H1 (cell line): ENCODE measurements around the gene RASD2. TPM values are rescaled to one million over a fixed set of nuclear protein-coding genes. Genes with fewer than 3 reads are reported as not detected.

Experiments used
- CTCF ChIA-PET: fragments of 300-600 bp; sonication (Branson Sonifier 250); formaldehyde crosslinking; loops from one replicate; lab custom pipeline; 2021; ENCODE audit not compliant: partially characterized antibody; lab: Charles Lee
- POLR2A ChIA-PET: fragments of 300-600 bp; sonication (Branson Sonifier 250); formaldehyde crosslinking; loops from one replicate; lab custom pipeline; 2021; ENCODE audit warnings: inconsistent platforms; ENCODE audit not compliant: partially characterized antibody; lab: Charles Lee
- DNase-seq, 2 experiments: peaks; one replicate each; pipeline versions ENCODE4 v3.0.0 to v3.0.0-alpha.2; 2010 to 2022; ENCODE audit warnings: low spot score in 2 of 2, low read depth in 1 of 2, mixed read lengths in 1 of 2
- FAIRE-seq: peaks from 2 replicates; lab custom pipeline; 2011; peaks lifted over from hg19 to GRCh38; lab: Jason Lieb, UNC
- H2AFZ ChIP-seq: 2 replicates; pipeline ENCODE4 v1.8.1; 2012; ENCODE audit warnings: low read length, inconsistent platforms
- H2AK5ac ChIP-seq: 2 replicates; pipeline ENCODE4 v1.6.1; 2013; ENCODE audit warnings: low read depth, low read length
- H2BK120ac ChIP-seq: replicated peaks from 2 replicates; pipeline ENCODE3; 2013; ENCODE audit warnings: low read depth, low read length, inconsistent platforms
- H2BK12ac ChIP-seq: 2 replicates; pipeline ENCODE4 v1.6.1; 2013; ENCODE audit warnings: low read depth, low read length
- H2BK15ac ChIP-seq: 2 replicates; pipeline ENCODE4 v1.6.1; 2013; ENCODE audit warnings: low read length
- H2BK20ac ChIP-seq: 2 replicates; pipeline ENCODE4 v1.6.1; 2013; ENCODE audit warnings: low read length
- H2BK5ac ChIP-seq: 2 replicates; pipeline ENCODE4 v1.6.1; 2013; ENCODE audit warnings: low read depth, low read length
- H3K14ac ChIP-seq: 2 replicates; pipeline ENCODE4 v1.6.1; 2013; ENCODE audit warnings: inconsistent platforms; ENCODE audit not compliant: insufficient read length
- H3K18ac ChIP-seq: 2 replicates; pipeline ENCODE4 v1.6.1; 2013; ENCODE audit warnings: low read length; ENCODE audit errors: extremely low read depth
- H3K23ac ChIP-seq: 2 replicates; pipeline ENCODE4 v1.6.1; 2013; ENCODE audit warnings: inconsistent platforms; ENCODE audit not compliant: insufficient read length
- H3K23me2 ChIP-seq: 2 replicates; pipeline ENCODE4 v1.6.1; 2013; ENCODE audit warnings: low read depth, low read length
- H3K27ac ChIP-seq: 2 replicates; pipeline ENCODE4 v1.6.1; 2011; ENCODE audit warnings: low read depth, low read length, inconsistent platforms
- H3K27me3 ChIP-seq, 4 experiments: replicated peaks in 1 of 4; 1 replicate in 1 of 4; 2 replicates in 3 of 4; pipeline versions ENCODE4 v1.6.1 to v1.8.1; 2011 to 2013; ENCODE audit warnings: low read length in 3 of 4, mild to moderate bottlenecking in 3 of 4, inconsistent platforms in 2 of 4, mixed read lengths in 2 of 4, moderate library complexity in 1 of 4; ENCODE audit not compliant: control insufficient read depth in 3 of 4, insufficient read depth in 3 of 4; ENCODE audit errors: extremely low read depth in 1 of 4
- H3K36me3 ChIP-seq, 4 experiments: 2 replicates each; pipeline versions ENCODE4 v1.6.1 to v1.8.1; 2011 to 2013; ENCODE audit warnings: mild to moderate bottlenecking in 4 of 4, low read length in 3 of 4, moderate library complexity in 2 of 4, control low read depth in 1 of 4, inconsistent platforms in 1 of 4; ENCODE audit not compliant: insufficient read depth in 4 of 4, control insufficient read depth in 2 of 4
- H3K4ac ChIP-seq: replicated peaks from 2 replicates; pipeline ENCODE3; 2013; ENCODE audit warnings: low read length, low read depth, mixed read lengths, inconsistent platforms; ENCODE audit not compliant: insufficient read length
- H3K4me1 ChIP-seq, 4 experiments: replicated peaks in 1 of 4; 1 replicate in 1 of 4; 2 replicates in 3 of 4; pipeline versions ENCODE4 v1.6.1 to v1.8.1; 2011 to 2013; ENCODE audit warnings: low read length in 3 of 4, inconsistent platforms in 2 of 4, mixed read lengths in 1 of 4; ENCODE audit not compliant: insufficient read depth in 4 of 4, control insufficient read depth in 3 of 4
- H3K4me2 ChIP-seq, 2 experiments: 2 replicates each; pipeline versions ENCODE4 v1.6.1 to v1.8.1; 2011 to 2013; ENCODE audit warnings: low read depth in 2 of 2, low read length in 2 of 2, control low read depth in 1 of 2, inconsistent platforms in 1 of 2, mild to moderate bottlenecking in 1 of 2; ENCODE audit not compliant: insufficient read depth in 1 of 2
- H3K4me3 ChIP-seq, 4 experiments: fragments of 200-600, 300-600 bp in 1 of 4; sonication (generic), shearing (Covaris generic), sonication (Bioruptor Twin) in 1 of 4; 2 replicates each; pipeline versions ENCODE4 v1.5.1 to v1.8.1; 2011 to 2016; ENCODE audit warnings: low read length in 4 of 4, low read depth in 3 of 4, control low read depth in 2 of 4, inconsistent platforms in 2 of 4, mild to moderate bottlenecking in 2 of 4, mixed read lengths in 1 of 4, moderate library complexity in 1 of 4; ENCODE audit not compliant: insufficient read depth in 2 of 4; ENCODE audit errors: extremely low read depth in 1 of 4
- H3K56ac ChIP-seq: replicated peaks from 2 replicates; pipeline ENCODE3; 2013; ENCODE audit warnings: low read depth, mild to moderate bottlenecking, mixed read lengths, low read length, inconsistent platforms; ENCODE audit not compliant: insufficient read length
- H3K79me1 ChIP-seq: 2 replicates; pipeline ENCODE4 v1.6.1; 2013; ENCODE audit warnings: low read depth, low read length, control low read depth
- H3K79me2 ChIP-seq, 2 experiments: 2 replicates each; pipeline versions ENCODE4 v1.6.1 to v1.8.1; 2012 to 2013; ENCODE audit warnings: low read length in 2 of 2, mild to moderate bottlenecking in 2 of 2, inconsistent platforms in 1 of 2; ENCODE audit not compliant: insufficient read depth in 2 of 2, control insufficient read depth in 1 of 2
- H3K9ac ChIP-seq, 4 experiments: replicated peaks in 1 of 4; 1 replicate in 1 of 4; 2 replicates in 3 of 4; pipeline versions ENCODE4 v1.6.1 to v1.8.1; 2011 to 2013; ENCODE audit warnings: low read depth in 3 of 4, low read length in 3 of 4, control low read depth in 2 of 4, mild to moderate bottlenecking in 2 of 4, moderate library complexity in 2 of 4, inconsistent platforms in 1 of 4; ENCODE audit errors: extremely low read depth in 1 of 4
- H3K9me3 ChIP-seq, 2 experiments: 2 replicates each; pipeline versions ENCODE4 v1.6.1 to v1.8.1; 2012 to 2013; ENCODE audit warnings: mild to moderate bottlenecking in 2 of 2, moderate library complexity in 2 of 2, control low read depth in 1 of 2, inconsistent platforms in 1 of 2, low read depth in 1 of 2, low read length in 1 of 2, mixed read lengths in 1 of 2; ENCODE audit not compliant: insufficient read depth in 2 of 2
- H4K20me1 ChIP-seq, 2 experiments: replicated peaks in 1 of 2; 2 replicates each; pipeline versions ENCODE3 to v1.8.1; 2011 to 2013; ENCODE audit warnings: inconsistent platforms in 2 of 2, low read length in 2 of 2, mild to moderate bottlenecking in 1 of 2; ENCODE audit not compliant: insufficient read depth in 2 of 2, control insufficient read depth in 1 of 2
- H4K5ac ChIP-seq: 2 replicates; pipeline ENCODE4 v1.6.1; 2013; ENCODE audit warnings: low read length, low read depth, mixed read lengths, inconsistent platforms; ENCODE audit not compliant: insufficient read length
- H4K8ac ChIP-seq: 2 replicates; pipeline ENCODE4 v1.8.0; 2013; ENCODE audit warnings: mild to moderate bottlenecking, moderate library complexity, low read length, inconsistent platforms; ENCODE audit not compliant: insufficient read depth; ENCODE audit errors: extremely low read depth
- H4K91ac ChIP-seq: replicated peaks from 2 replicates; pipeline ENCODE3; 2013; ENCODE audit warnings: low read length, mixed read lengths, inconsistent platforms; ENCODE audit not compliant: insufficient read length
- ATF3 ChIP-seq: IDR thresholded peaks from 2 replicates; pipeline ENCODE4 v1.6.1; 2011; ENCODE audit warnings: low read depth, mild to moderate bottlenecking, low read length; ENCODE audit not compliant: insufficient read depth
- CEBPB ChIP-seq: IDR thresholded peaks from 2 replicates; pipeline ENCODE4 v1.6.1; 2012; ENCODE audit warnings: low read depth, low read length
- KDM1A ChIP-seq: fragments of 200-600, 300-600 bp; sonication (generic); IDR thresholded peaks from 2 replicates; pipeline ENCODE4 v1.7.1; 2016; ENCODE audit warnings: mild to moderate bottlenecking, low read length, borderline replicate concordance
- MAFK ChIP-seq: IDR thresholded peaks from 2 replicates; pipeline ENCODE4 v1.6.1; 2012; ENCODE audit warnings: low read depth, mild to moderate bottlenecking, improper control_type of control experiment, low read length
- SP4 ChIP-seq: IDR thresholded peaks from 2 replicates; pipeline ENCODE4 v1.6.1; 2012; ENCODE audit warnings: low read length, inconsistent platforms
- SRF ChIP-seq: IDR thresholded peaks from 2 replicates; pipeline ENCODE4 v1.6.1; 2011; ENCODE audit warnings: mild to moderate bottlenecking, low read depth, low read length, moderate library complexity
- WGBS, 2 experiments: shearing (Covaris generic) in 1 of 2; methylation state at CpG; one replicate each; pipeline versions ENCODE4 v1.1.6 to v1.1.7; 2013 to 2015; ENCODE audit warnings: low lambda C conversion rate in 2 of 2, mixed read lengths in 2 of 2, inconsistent platforms in 1 of 2, low coverage in 1 of 2, missing lambda C conversion rate in 1 of 2; ENCODE audit not compliant: insufficient replicate concordance in 2 of 2, insufficient coverage in 1 of 2, insufficient read length in 1 of 2; ENCODE audit errors: extremely low coverage in 1 of 2, missing lambda C conversion rate in 1 of 2; 5-methylcytosine and 5-hydroxymethylcytosine counted together
- polyA plus RNA-seq, 7 experiments: library from polyadenylated mRNA; depleted of rRNA in 3 of 7; stranded (reverse) in 5 of 7; unstranded in 2 of 7; fragments of >200 nt in 5 of 7; fragments of 200-250 nt in 2 of 7; gene quantifications; 1 replicate in 5 of 7; 2 replicates in 1 of 7; 4 replicates in 1 of 7; pipeline versions ENCODE4 v1.2.1 to v1.2.3, GENCODE V29; 2011 to 2013; ENCODE audit warnings: missing spikeins in 2 of 7, mixed read lengths in 2 of 7
- total RNA-seq: library from RNA; stranded (reverse); fragmentation: NEBNext Ultra II Directional; extraction: Animal tissue kit (Norgen Biotek cat#: 25700); gene quantifications from 2 replicates; pipeline ENCODE4 v1.2.1, GENCODE V29; 2021

The RASD2 gene
- total and polyA plus RNA-seq, 2 of the 8 experiments (the other 6 are each of a cell fraction or from before 2014, with no cell fraction given): 1.9 to 5.1 TPM

GRCh38 chr22:35578836-35579575, 38.4 kb downstream of the RASD2 start:
- no peak overlapping the region for H2BK20ac ChIP-seq
- H2BK120ac ChIP-seq: no peak overlapping the region
- no peak overlapping the region for H4K91ac ChIP-seq
- H2BK15ac ChIP-seq: no peak overlapping the region
- H3K4me3 ChIP-seq: no peak overlapping the region
- no peak overlapping the region for H3K14ac ChIP-seq
- no peak overlapping the region for H3K23ac ChIP-seq
- no peaks in the 10 kb centered on the region for H3K4me1 ChIP-seq
- no peaks in the 10 kb centered on the region for H3K27me3 ChIP-seq
- H4K20me1 ChIP-seq: no peaks in the 10 kb centered on the region
- no peak overlapping the region for H3K4ac ChIP-seq
- H2BK5ac ChIP-seq: no peak overlapping the region
- no peaks in the 10 kb centered on the region for H3K79me2 ChIP-seq
- H2AK5ac ChIP-seq: no peak overlapping the region
- H3K27ac ChIP-seq: no peak overlapping the region
- H3K4me2 ChIP-seq: no peak overlapping the region
- H4K8ac ChIP-seq: no peak overlapping the region
- 91% methylated on average over 17 of the region's 19 CpGs; no CpG with 5 or more reads in 1 of the 2 experiments for WGBS, 2 experiments
- no peaks in the 10 kb centered on the region for H3K79me1 ChIP-seq
- no peak overlapping the region for H2AFZ ChIP-seq
- no peak overlapping the region for H3K9ac ChIP-seq
- H3K9me3 ChIP-seq: no peaks in the 10 kb centered on the region
- no peak overlapping the region for H4K5ac ChIP-seq
- H3K23me2 ChIP-seq: peaks cover 7% of the 10 kb centered on the region; the same call in 1 of the 2 replicates
- H3K56ac ChIP-seq: no peak overlapping the region
- DNase-seq (no peak), FAIRE-seq (no peak)
- TF ChIP-seq SRF (no peak), CEBPB (no peak), KDM1A (no peak), ATF3 (no peak), SP4 (no peak), MAFK (no peak)
- ChIA-PET POLR2A (interaction anchor here (0.7 kb wide), 1 partner anchor 202 kb away, joined by 3 read pairs; no protein-coding TSS in a partner anchor), CTCF (interaction anchor here (1.0 to 11.8 kb wide), 2 partner anchors 11 to 146 kb away, joined by 3 to 124 read pairs; no protein-coding TSS in a partner anchor)
- H3K36me3 ChIP-seq: no peaks in the 10 kb centered on the region
- H2BK12ac ChIP-seq: no peak overlapping the region
- H3K18ac ChIP-seq: no peak overlapping the region
